Esophagus (tissue), 2 donors: Measurements from ENCODE around the gene POLR3F. TPM values are rescaled to one million over a fixed set of nuclear protein-coding genes. Genes with fewer than 3 reads are reported as not detected.

Experiments
- H3K27ac ChIP-seq, 2 donors: one replicate each; pipeline ENCODE4 v1.5.1; 2013; ENCODE audit warnings: low read depth in 2 of 2, mild to moderate bottlenecking in 2 of 2, inconsistent platforms in 1 of 2, low read length in 1 of 2, moderate library complexity in 1 of 2
- H3K27me3 ChIP-seq, 2 donors: one replicate each; pipeline ENCODE4 v1.6.1; 2013; ENCODE audit warnings: low read length in 2 of 2, control low read depth in 1 of 2, mild to moderate bottlenecking in 1 of 2; ENCODE audit not compliant: insufficient read depth in 2 of 2, control insufficient read depth in 1 of 2
- H3K36me3 ChIP-seq, 2 donors: one replicate each; pipeline ENCODE4 v1.6.1; 2013; ENCODE audit warnings: low read length in 1 of 2; ENCODE audit not compliant: control insufficient read depth in 2 of 2, insufficient read depth in 2 of 2
- H3K4me1 ChIP-seq, 2 donors: one replicate each; pipeline ENCODE4 v1.6.1; 2013; ENCODE audit warnings: low read length in 1 of 2; ENCODE audit not compliant: control insufficient read depth in 2 of 2, insufficient read depth in 2 of 2
- H3K4me3 ChIP-seq, 2 donors: one replicate each; pipeline ENCODE4 v1.5.1; 2013; ENCODE audit warnings: low read length in 2 of 2, mild to moderate bottlenecking in 2 of 2, low read depth in 1 of 2, moderate library complexity in 1 of 2
- H3K9me3 ChIP-seq, 2 donors: one replicate each; pipeline ENCODE4 v1.6.1; 2013; ENCODE audit warnings: mild to moderate bottlenecking in 2 of 2, low read depth in 1 of 2, low read length in 1 of 2, moderate library complexity in 1 of 2; ENCODE audit not compliant: control insufficient read depth in 2 of 2, insufficient read depth in 1 of 2
- WGBS, 2 donors: extraction: QIAGEN DNeasy Blood & Tissue Kit; methylation state at CpG; one replicate each; pipeline ENCODE4 v1.1.7; 2013; 5-methylcytosine and 5-hydroxymethylcytosine counted together
- polyA plus RNA-seq, 2 donors: library from polyadenylated mRNA; stranded (reverse); fragments of 200-250 nt; gene quantifications; one replicate each; pipeline ENCODE4 v1.2.3, GENCODE V29; 2013
- donor health status: healthy with polysubstance abuse.
- donor health status: Bipolar disorder and iron deficiency.

Gene POLR3F
- polyA plus RNA-seq, 2 donors, result 5.0 to 5.9 TPM

GRCh38 chr20:18456600-18456999 lies 10.6 kb upstream of the POLR3F start:
- H3K27me3 ChIP-seq, result no peaks in the 10 kb centered on the region
- no peaks in the 10 kb centered on the region for H3K9me3 ChIP-seq
- no peak overlapping the region for H3K27ac ChIP-seq
- WGBS, 2 donors, result 86% methylated on average over 3 of the region's 3 CpGs
- H3K4me3 ChIP-seq, result no peak overlapping the region
- no peaks in the 10 kb centered on the region for H3K4me1 ChIP-seq
- H3K36me3 ChIP-seq, result no peaks in the 10 kb centered on the region

GRCh38 chr20:18465536-18466200 lies 1.5 kb upstream of the POLR3F start:
- no peaks in the 10 kb centered on the region for H3K9me3 ChIP-seq
- peaks cover 0 to 4% of the 10 kb centered on the region in 2 donors for H3K36me3 ChIP-seq
- no peak overlapping the region for H3K27ac ChIP-seq
- peaks cover 0 to 2% of the 10 kb centered on the region in 2 donors for H3K4me1 ChIP-seq
- 47 to 57% methylated on average over 6 of the region's 6 CpGs for WGBS, 2 donors
- no peaks in the 10 kb centered on the region for H3K27me3 ChIP-seq
- peak overlapping the region in 1 of 2 donors; percentile 97 for H3K4me3 ChIP-seq

GRCh38 chr20:18466574-18466893 lies 656 bp upstream of the POLR3F start:
- Histone ChIP-seq H3K36me3 (peaks cover 0 to 4% of the 10 kb centered on the region in 2 donors), H3K27ac (peak overlapping the region; percentile 25 to 92), H3K27me3 (no peaks in the 10 kb centered on the region), H3K4me3 (peak overlapping the region; percentile 88 to 97), H3K9me3 (no peaks in the 10 kb centered on the region), H3K4me1 (peaks cover 0 to 2% of the 10 kb centered on the region in 2 donors)
- 0% methylated on average over 15 of the region's 15 CpGs for WGBS, 2 donors

GRCh38 chr20:18477218-18477617 lies 10.0 kb downstream of the POLR3F start:
- no peaks in the 10 kb centered on the region for H3K27me3 ChIP-seq
- no peaks in the 10 kb centered on the region for H3K9me3 ChIP-seq
- H3K4me1 ChIP-seq, result no peaks in the 10 kb centered on the region
- no peak overlapping the region for H3K27ac ChIP-seq
- WGBS, 2 donors, result 81 to 95% methylated on average over 1 of the region's 1 CpG
- H3K36me3 ChIP-seq, result peaks cover 8 to 11% of the 10 kb centered on the region in 2 donors
- no peak overlapping the region for H3K4me3 ChIP-seq

GRCh38 chr20:18477821-18478220 lies 10.6 kb downstream of the POLR3F start:
- 78 to 90% methylated on average over 1 of the region's 1 CpG for WGBS, 2 donors
- peaks cover 11 to 12% of the 10 kb centered on the region in 2 donors for H3K36me3 ChIP-seq
- H3K27ac ChIP-seq, result no peak overlapping the region
- H3K9me3 ChIP-seq, result no peaks in the 10 kb centered on the region
- no peak overlapping the region for H3K4me3 ChIP-seq
- H3K4me1 ChIP-seq, result no peaks in the 10 kb centered on the region
- H3K27me3 ChIP-seq, result no peaks in the 10 kb centered on the region

GRCh38 chr20:18481596-18481995 lies 14.4 kb downstream of the POLR3F start:
- H3K9me3 ChIP-seq, result no peaks in the 10 kb centered on the region
- H3K4me3 ChIP-seq, result no peak overlapping the region
- H3K27ac ChIP-seq, result no peak overlapping the region
- WGBS, 2 donors, result 93 to 95% methylated on average over 4 of the region's 4 CpGs
- H3K36me3 ChIP-seq, result peaks cover 9% of the 10 kb centered on the region in 2 donors
- H3K4me1 ChIP-seq, result no peaks in the 10 kb centered on the region
- no peaks in the 10 kb centered on the region for H3K27me3 ChIP-seq

GRCh38 chr20:18488301-18488700 lies 21.1 kb downstream of the POLR3F start:
- no peaks in the 10 kb centered on the region for H3K4me1 ChIP-seq
- H3K27me3 ChIP-seq, result no peaks in the 10 kb centered on the region
- WGBS, 2 donors, result 97 to 98% methylated on average over 3 of the region's 3 CpGs
- no peaks in the 10 kb centered on the region for H3K9me3 ChIP-seq
- H3K4me3 ChIP-seq, result no peak overlapping the region
- H3K27ac ChIP-seq, result no peak overlapping the region
- H3K36me3 ChIP-seq, result peaks cover 0 to 3% of the 10 kb centered on the region in 2 donors

- H3K4me3 ChIP-seq, result peak overlapping the region in 1 of 2 donors; percentile 98
- H3K27ac ChIP-seq, result no peak overlapping the region
- 14 to 15% methylated on average over 7 of the region's 7 CpGs for WGBS, 2 donors
- no peaks in the 10 kb centered on the region for H3K27me3 ChIP-seq
- H3K4me1 ChIP-seq, result peaks cover 0 to 3% of the 10 kb centered on the region in 2 donors
- H3K9me3 ChIP-seq, result no peaks in the 10 kb centered on the region
- peaks cover 0 to 2% of the 10 kb centered on the region in 2 donors for H3K36me3 ChIP-seq
These were observed 28.9 kb downstream of the POLR3F start for GRCh38 chr20:18496042-18496441.

- H3K27ac ChIP-seq, result peak within 1 kb of the TSS; percentile 54 to 66
These were observed 29.8 kb downstream of the POLR3F start, which contains the start of gene RBBP9 for GRCh38 chr20:18496740-18497592. Gene RBBP9 (minus strand): TSS chr20:18497225. CDS start chr20:18497167, 58 bp downstream.

More at GRCh38 chr20:18496740-18497592, 29.8 kb downstream of the POLR3F start, which contains the start of gene RBBP9:
- H3K27me3 ChIP-seq, result no peaks in the 10 kb centered on the region
- H3K9me3 ChIP-seq, result no peaks in the 10 kb centered on the region
- H3K4me3 ChIP-seq, result peak within 1 kb of the TSS; percentile 98
- H3K36me3 ChIP-seq, result peaks cover 0 to 2% of the 10 kb centered on the region in 2 donors
- WGBS, 2 donors, result 2 to 3% methylated on average over 31 of the region's 31 CpGs
- peaks cover 0 to 3% of the 10 kb centered on the region in 2 donors for H3K4me1 ChIP-seq
